Neural progenitor cell (in vitro differentiated cells): Measurements from ENCODE around the gene AKAP3. TPM values are rescaled to one million over a fixed set of nuclear protein-coding genes. Genes with fewer than 3 reads are reported as not detected.

Experiments
- DNase-seq: peaks from one replicate; pipeline ENCODE4 v3.0.0-alpha.2; 2016; ENCODE audit warnings: low spot score
- H2AFZ ChIP-seq: fragments of 200-600 bp; sonication (generic); replicated peaks from 2 replicates; pipeline ENCODE4 v1.6.1; 2016; ENCODE audit warnings: antibody characterized with exemption
- H3F3A ChIP-seq: fragments of 200-600 bp; sonication (generic); 2 replicates; pipeline ENCODE4 v1.6.1; 2016; ENCODE audit warnings: antibody characterized with exemption, low read depth
- H3K27ac ChIP-seq: fragments of 200-600 bp; sonication (generic); 2 replicates; pipeline ENCODE4 v1.5.1; 2016; ENCODE audit warnings: mild to moderate bottlenecking
- H3K27me3 ChIP-seq: fragments of 200-600 bp; sonication (generic); 2 replicates; pipeline ENCODE4 v1.6.1; 2016; ENCODE audit warnings: mild to moderate bottlenecking, moderate library complexity
- H3K36me3 ChIP-seq: fragments of 200-600 bp; sonication (generic); 2 replicates; pipeline ENCODE4 v1.5.1; 2016
- H3K4me1 ChIP-seq: fragments of 200-600 bp; sonication (generic); 2 replicates; pipeline ENCODE4 v1.6.1; 2016; ENCODE audit warnings: mixed run types
- H3K4me2 ChIP-seq: fragments of 200-600 bp; sonication (generic); 2 replicates; pipeline ENCODE4 v1.6.1; 2016
- H3K4me3 ChIP-seq: fragments of 200-600 bp; sonication (generic); 2 replicates; pipeline ENCODE4 v1.5.1; 2016
- H3K79me2 ChIP-seq: fragments of 200-600 bp; sonication (generic); 2 replicates; pipeline ENCODE4 v1.6.1; 2016; ENCODE audit warnings: low read depth
- H3K9ac ChIP-seq: fragments of 200-600 bp; sonication (generic); 2 replicates; pipeline ENCODE4 v1.6.1; 2016
- H3K9me3 ChIP-seq: fragments of 200-600 bp; sonication (generic); 2 replicates; pipeline ENCODE4 v1.5.1; 2016; ENCODE audit warnings: low read depth
- H4K20me1 ChIP-seq: fragments of 200-600 bp; sonication (generic); 2 replicates; pipeline ENCODE4 v1.6.1; 2016; ENCODE audit warnings: low read depth
- H3K27ac Mint-ChIP-seq: 3 replicates; pipeline ENCODE4 v1.8.0; 2021; ENCODE audit warnings: mixed read lengths
- H3K27me3 Mint-ChIP-seq: 2 replicates; pipeline ENCODE4 v1.8.0; 2022; ENCODE audit warnings: low read depth, mild to moderate bottlenecking, inconsistent platforms, moderate library complexity, mixed read lengths; ENCODE audit not compliant: insufficient read depth
- H3K36me3 Mint-ChIP-seq: 3 replicates; pipeline ENCODE4 v1.8.0; 2021; ENCODE audit warnings: mixed read lengths
- H3K4me1 Mint-ChIP-seq: 3 replicates; pipeline ENCODE4 v1.8.0; 2021; ENCODE audit warnings: mixed read lengths
- H3K4me3 Mint-ChIP-seq: 3 replicates; pipeline ENCODE4 v1.8.0; 2021; ENCODE audit warnings: mild to moderate bottlenecking, moderate library complexity, mixed read lengths
- H3K9me3 Mint-ChIP-seq: 3 replicates; pipeline ENCODE4 v1.8.0; 2020; ENCODE audit warnings: mixed read lengths
- CTCF ChIP-seq: fragments of 200-600 bp; sonication (generic); IDR thresholded peaks from 2 replicates; pipeline ENCODE4 v1.5.1; 2017; ENCODE audit warnings: antibody characterized with exemption, mild to moderate bottlenecking
- EZH2 ChIP-seq: fragments of 200-600 bp; sonication (generic); IDR thresholded peaks from 2 replicates; pipeline ENCODE4 v1.6.1; 2017; ENCODE audit warnings: antibody characterized with exemption, mild to moderate bottlenecking, moderate library complexity
- EZH2phosphoT487 ChIP-seq: fragments of 200-600 bp; sonication (generic); IDR thresholded peaks from 2 replicates; pipeline ENCODE4 v1.6.1; 2017; ENCODE audit warnings: antibody characterized with exemption
- total RNA-seq: library from RNA; depleted of rRNA; stranded (reverse); fragments of >200 nt; gene quantifications from 2 replicates; pipeline ENCODE4 v1.2.3, GENCODE V29; 2015; ENCODE audit warnings: low replicate concordance

AKAP3 gene
- total RNA-seq, 1 donor from 2014 or later: 3.0 TPM

- Mint-ChIP-seq H3K9me3 (no peaks in the 10 kb centered on the region), H3K27me3 (peaks cover 2% of the 10 kb centered on the region), H3K4me3 (no peak overlapping the region), H3K4me1 (peaks cover 14% of the 10 kb centered on the region), H3K36me3 (no peaks in the 10 kb centered on the region), H3K27ac (no peak overlapping the region)
- no peak overlapping the region for H3K4me3 ChIP-seq
- DNase-seq: no peak
- no peak overlapping the region for H3K9ac ChIP-seq
- no peaks in the 10 kb centered on the region for H3K36me3 ChIP-seq
- H3K4me1 ChIP-seq: peaks cover 11% of the 10 kb centered on the region
- H3K79me2 ChIP-seq: no peaks in the 10 kb centered on the region
- TF ChIP-seq EZH2 (no peak), EZH2phosphoT487 (no peak), CTCF (no peak)
- H3K27ac ChIP-seq: no peak overlapping the region
- H3K4me2 ChIP-seq: no peak overlapping the region
- H3K27me3 ChIP-seq: peaks cover 17% of the 10 kb centered on the region
- H3K9me3 ChIP-seq: no peaks in the 10 kb centered on the region
- no peaks in the 10 kb centered on the region for H4K20me1 ChIP-seq
- H2AFZ ChIP-seq: no peak overlapping the region
- no peaks in the 10 kb centered on the region for H3F3A ChIP-seq
Observed at GRCh38 chr12:4567073-4567881, 81.6 kb downstream of the AKAP3 start.

- Histone ChIP-seq H3K9ac (no peak overlapping the region), H3F3A (peaks cover 4% of the 10 kb centered on the region), H2AFZ (no peak overlapping the region), H3K36me3 (no peaks in the 10 kb centered on the region), H3K79me2 (no peaks in the 10 kb centered on the region), H3K4me2 (no peak overlapping the region), H3K27ac (no peak overlapping the region), H3K9me3 (no peaks in the 10 kb centered on the region), H3K27me3 (peaks cover 17% of the 10 kb centered on the region), H3K4me3 (no peak overlapping the region), H3K4me1 (peaks cover 15% of the 10 kb centered on the region), H4K20me1 (no peaks in the 10 kb centered on the region)
- no peak for DNase-seq
- Mint-ChIP-seq H3K36me3 (peaks cover 2% of the 10 kb centered on the region), H3K27ac (no peak overlapping the region), H3K4me3 (no peak overlapping the region), H3K4me1 (peaks cover 21% of the 10 kb centered on the region), H3K27me3 (peaks cover 6% of the 10 kb centered on the region), H3K9me3 (no peaks in the 10 kb centered on the region)
- TF ChIP-seq CTCF (no peak), EZH2 (no peak), EZH2phosphoT487 (no peak)
Observed at GRCh38 chr12:4566474-4566873, 82.4 kb downstream of the AKAP3 start.

Other genes with a start within 250 kb of the AKAP3 start
- gene FGF6, start 203.2 kb downstream of the AKAP3 start, total RNA-seq: not detected in 2 replicates
- gene RAD51AP1, start 110.2 kb downstream of the AKAP3 start, total RNA-seq: 130 and 189 TPM in 2 replicates
- gene DYRK4, start 86.8 kb downstream of the AKAP3 start, total RNA-seq: 15.2 and 20.5 TPM in 2 replicates
- 46.4 and 67.7 TPM in 2 replicates for gene NDUFA9, start 63 bp upstream of the AKAP3 start, total RNA-seq
- 2.6 and 5.0 TPM in 2 replicates for gene GALNT8, start 71.3 kb upstream of the AKAP3 start, total RNA-seq